Kidney epithelial cell (primary cell): Measurements from ENCODE around the gene GRIK4. TPM values are rescaled to one million over a fixed set of nuclear protein-coding genes. Genes with fewer than 3 reads are reported as not detected.

Experiments used
- DNase-seq: peaks from one replicate; pipeline ENCODE4 v3.0.0-alpha.2; 2010; ENCODE audit warnings: low read depth
- H3K27me3 ChIP-seq: 2 replicates; pipeline ENCODE4 v1.6.0; 2011; ENCODE audit warnings: low read length; ENCODE audit not compliant: control insufficient read depth, insufficient read depth
- H3K36me3 ChIP-seq: 2 replicates; pipeline ENCODE4 v1.5.1; 2011; ENCODE audit warnings: low read length; ENCODE audit not compliant: control insufficient read depth, insufficient read depth
- H3K4me3 ChIP-seq: 2 replicates; pipeline ENCODE4 v1.5.1; 2011; ENCODE audit warnings: low read depth, mild to moderate bottlenecking, control low read depth, low read length
- CTCF ChIP-seq: IDR thresholded peaks from 2 replicates; pipeline ENCODE4 v1.5.1; 2011; ENCODE audit warnings: mild to moderate bottlenecking, moderate library complexity, low read length, control low read depth, inconsistent platforms; ENCODE audit not compliant: insufficient read depth, poor library complexity, severe bottlenecking
- total RNA-seq: library from RNA; depleted of rRNA; stranded (reverse); fragments of >200 nt; gene quantifications from 2 replicates; pipeline ENCODE4 v1.2.3, GENCODE V29; 2015

Gene GRIK4
- total RNA-seq, 1 donor from 2014 or later: 0.17 TPM

GRCh38 chr11:120793150-120793549 is 281.6 kb downstream of the GRIK4 start:
- Histone ChIP-seq H3K36me3 (no peaks in the 10 kb centered on the region), H3K27me3 (peaks cover 4% of the 10 kb centered on the region), H3K4me3 (no peak overlapping the region)
- no peak for TF ChIP-seq CTCF
- DNase-seq: no peak

- TF ChIP-seq CTCF: no peak
- no peaks in the 10 kb centered on the region for H3K36me3 ChIP-seq
- H3K4me3 ChIP-seq: no peak overlapping the region
- peaks cover 4% of the 10 kb centered on the region for H3K27me3 ChIP-seq
- no peak for DNase-seq
Observed at GRCh38 chr11:120793806-120794479, 282.4 kb downstream of the GRIK4 start.

GRCh38 chr11:120794748-120795147 is 283.2 kb downstream of the GRIK4 start:
- no peak for TF ChIP-seq CTCF
- H3K27me3 ChIP-seq: peaks cover 4% of the 10 kb centered on the region
- H3K4me3 ChIP-seq: no peak overlapping the region
- no peaks in the 10 kb centered on the region for H3K36me3 ChIP-seq
- no peak for DNase-seq

GRCh38 chr11:120795185-120795584 is 283.6 kb downstream of the GRIK4 start:
- Histone ChIP-seq H3K4me3 (no peak overlapping the region), H3K36me3 (no peaks in the 10 kb centered on the region), H3K27me3 (peaks cover 4% of the 10 kb centered on the region)
- no peak for DNase-seq
- TF ChIP-seq CTCF: no peak

- Histone ChIP-seq H3K36me3 (no peaks in the 10 kb centered on the region), H3K27me3 (peaks cover 4% of the 10 kb centered on the region), H3K4me3 (no peak overlapping the region)
- TF ChIP-seq CTCF: no peak
- no peak for DNase-seq
Observed at GRCh38 chr11:120797143-120797542, 285.6 kb downstream of the GRIK4 start.

GRCh38 chr11:120798854-120799253 is 287.3 kb downstream of the GRIK4 start:
- no peak for DNase-seq
- TF ChIP-seq CTCF: no peak
- no peak overlapping the region for H3K4me3 ChIP-seq
- no peaks in the 10 kb centered on the region for H3K36me3 ChIP-seq
- H3K27me3 ChIP-seq: peaks cover 6% of the 10 kb centered on the region
